Umbilical cord (tissue), 2 donors: ENCODE measurements around the gene FRAT1. TPM values are rescaled to one million over a fixed set of nuclear protein-coding genes. Genes with fewer than 3 reads are reported as not detected.

Source experiments
- DNase-seq: peaks from one replicate; pipeline ENCODE4 v3.0.0-alpha.2; 2015; ENCODE audit warnings: low spot score
- total RNA-seq: library from RNA; depleted of rRNA; stranded (reverse); fragments of >200 nt; gene quantifications from one replicate; pipeline ENCODE4 v1.2.3, GENCODE V29; 2014; ENCODE audit warnings: low replicate concordance; ENCODE audit not compliant: insufficient read depth

Gene FRAT1
- total RNA-seq, 1 donor from 2014 or later, result 4.1 TPM

GRCh38 chr10:97307866-97308780 lies 10.9 kb upstream of the FRAT1 start:
- no peak for DNase-seq

GRCh38 chr10:97311111-97311626 lies 7.9 kb upstream of the FRAT1 start:
- no peak for DNase-seq

- DNase-seq, result no peak
Observed at GRCh38 chr10:97312897-97313296, 6.2 kb upstream of the FRAT1 start.

- no peak for DNase-seq
Observed at GRCh38 chr10:97314671-97315070, 4.4 kb upstream of the FRAT1 start.

- DNase-seq, result peak; percentile 17
Observed at GRCh38 chr10:97319671-97320479, 804 bp downstream of the FRAT1 start.

- no peak for DNase-seq
Observed at GRCh38 chr10:97320480-97321031, 1.5 kb downstream of the FRAT1 start.

GRCh38 chr10:97321032-97321803 lies 2.1 kb downstream of the FRAT1 start:
- DNase-seq, result peak; percentile 31

- no peak for DNase-seq
Observed at GRCh38 chr10:97321804-97322190, 2.7 kb downstream of the FRAT1 start.

- DNase-seq, result no peak
Observed at GRCh38 chr10:97323501-97323900, 4.4 kb downstream of the FRAT1 start.

GRCh38 chr10:97325754-97326153 lies 6.7 kb downstream of the FRAT1 start:
- no peak for DNase-seq

- no peak for DNase-seq
Observed at GRCh38 chr10:97327348-97328294, 8.6 kb downstream of the FRAT1 start.

GRCh38 chr10:97328646-97329453 lies 9.8 kb downstream of the FRAT1 start:
- peak; percentile 24 for DNase-seq

GRCh38 chr10:97329766-97330165 lies 10.7 kb downstream of the FRAT1 start:
- DNase-seq, result no peak

- DNase-seq, result no peak
Observed at GRCh38 chr10:97331153-97331703, 12.2 kb downstream of the FRAT1 start.

GRCh38 chr10:97332591-97333350 lies 13.7 kb downstream of the FRAT1 start:
- DNase-seq, result peak; percentile 89

- DNase-seq, result peak; percentile 35
Observed at GRCh38 chr10:97333351-97333600, 14.2 kb downstream of the FRAT1 start.

- DNase-seq, result peak; percentile 28
Observed at GRCh38 chr10:97333601-97334369, 14.7 kb downstream of the FRAT1 start.
